HG03280 (cell line): ENCODE results near the gene TMEM151B.
A peak's percentile ranks its signal among the peaks of the same experiment; 100 is the strongest.

ENCODE experiments used
- ATAC-seq: cut with Tn5 transposase; IDR thresholded peaks from one replicate; pipeline ENCODE4 v1.9.1; 2021; ENCODE audit warnings: mild to moderate bottlenecking, moderate library complexity; ENCODE audit not compliant: unreplicated experiment

The TMEM151B gene

DNA sequence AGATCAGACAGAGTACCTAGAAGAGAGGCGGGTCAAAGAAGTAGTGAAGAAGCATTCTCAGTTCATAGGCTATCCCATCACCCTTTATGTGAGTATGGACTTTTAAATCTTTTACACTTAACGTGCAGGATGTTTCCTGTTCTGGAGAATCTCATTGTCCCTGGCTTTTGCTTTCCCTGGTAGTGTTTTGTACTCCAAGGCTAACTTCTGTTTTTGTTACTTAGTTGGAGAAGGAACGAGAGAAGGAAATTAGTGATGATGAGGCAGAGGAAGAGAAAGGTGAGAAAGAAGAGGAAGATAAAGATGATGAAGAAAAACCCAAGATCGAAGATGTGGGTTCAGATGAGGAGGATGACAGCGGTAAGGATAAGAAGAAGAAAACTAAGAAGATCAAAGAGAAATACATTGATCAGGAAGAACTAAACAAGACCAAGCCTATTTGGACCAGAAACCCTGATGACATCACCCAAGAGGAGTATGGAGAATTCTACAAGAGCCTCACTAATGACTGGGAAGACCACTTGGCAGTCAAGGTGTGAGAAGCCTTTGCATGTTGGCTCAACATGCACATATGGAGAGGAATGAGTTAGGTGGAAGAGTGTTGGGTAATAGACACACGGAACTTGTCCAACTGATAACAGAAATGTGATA, 20.1 kb upstream of the TMEM151B start:
- no peak for ATAC-seq

DNA sequence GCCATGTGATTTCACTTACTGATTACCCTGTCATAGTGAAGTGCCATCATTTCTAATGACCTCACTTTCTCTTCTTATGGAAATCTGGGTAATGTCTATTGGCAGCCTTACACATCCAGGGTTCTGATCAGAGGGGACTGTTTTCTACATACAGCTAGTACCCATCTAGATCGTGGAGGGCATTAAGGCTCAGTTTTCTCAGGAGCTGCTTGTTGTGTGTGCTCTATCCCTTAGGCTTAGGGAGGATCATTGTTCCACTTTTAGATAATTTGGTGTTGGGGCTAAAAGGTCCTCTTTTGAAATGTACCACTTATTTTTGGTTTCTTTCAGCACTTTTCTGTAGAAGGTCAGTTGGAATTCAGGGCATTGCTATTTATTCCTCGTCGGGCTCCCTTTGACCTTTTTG, 19.5 kb upstream of the TMEM151B start:
- ATAC-seq, result no peak

DNA sequence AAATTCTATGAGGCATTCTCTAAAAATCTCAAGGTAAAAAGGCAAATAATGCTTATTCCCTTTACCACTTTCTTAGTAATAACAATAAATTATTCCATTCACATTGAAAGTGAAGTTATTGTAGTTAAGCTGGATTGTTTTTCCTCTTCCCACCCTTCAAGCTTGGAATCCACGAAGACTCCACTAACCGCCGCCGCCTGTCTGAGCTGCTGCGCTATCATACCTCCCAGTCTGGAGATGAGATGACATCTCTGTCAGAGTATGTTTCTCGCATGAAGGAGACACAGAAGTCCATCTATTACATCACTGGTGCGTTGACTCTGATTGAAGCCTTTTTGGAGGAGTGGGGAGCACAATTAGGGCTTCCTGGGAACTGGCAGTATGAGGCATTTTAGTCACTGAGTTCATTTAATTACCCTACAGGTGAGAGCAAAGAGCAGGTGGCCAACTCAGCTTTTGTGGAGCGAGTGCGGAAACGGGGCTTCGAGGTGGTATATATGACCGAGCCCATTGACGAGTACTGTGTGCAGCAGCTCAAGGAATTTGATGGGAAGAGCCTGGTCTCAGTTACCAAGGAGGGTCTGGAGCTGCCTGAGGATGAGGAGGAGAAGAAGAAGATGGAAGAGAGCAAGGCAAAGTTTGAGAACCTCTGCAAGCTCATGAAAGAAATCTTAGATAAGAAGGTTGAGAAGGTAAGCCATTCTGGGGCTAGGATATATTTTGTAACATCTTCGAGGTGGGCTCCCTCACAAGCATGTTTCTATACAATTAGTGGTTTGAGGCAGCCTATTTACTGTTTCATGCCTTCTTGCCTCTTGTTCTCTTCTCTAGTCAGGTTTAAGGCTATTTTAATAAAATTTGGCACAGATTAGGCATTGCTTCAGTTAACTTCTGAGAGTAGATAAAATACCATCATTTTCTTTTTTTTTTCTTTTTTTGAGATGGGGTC, 18.4 kb upstream of the TMEM151B start:
- ATAC-seq, result no peak

DNA sequence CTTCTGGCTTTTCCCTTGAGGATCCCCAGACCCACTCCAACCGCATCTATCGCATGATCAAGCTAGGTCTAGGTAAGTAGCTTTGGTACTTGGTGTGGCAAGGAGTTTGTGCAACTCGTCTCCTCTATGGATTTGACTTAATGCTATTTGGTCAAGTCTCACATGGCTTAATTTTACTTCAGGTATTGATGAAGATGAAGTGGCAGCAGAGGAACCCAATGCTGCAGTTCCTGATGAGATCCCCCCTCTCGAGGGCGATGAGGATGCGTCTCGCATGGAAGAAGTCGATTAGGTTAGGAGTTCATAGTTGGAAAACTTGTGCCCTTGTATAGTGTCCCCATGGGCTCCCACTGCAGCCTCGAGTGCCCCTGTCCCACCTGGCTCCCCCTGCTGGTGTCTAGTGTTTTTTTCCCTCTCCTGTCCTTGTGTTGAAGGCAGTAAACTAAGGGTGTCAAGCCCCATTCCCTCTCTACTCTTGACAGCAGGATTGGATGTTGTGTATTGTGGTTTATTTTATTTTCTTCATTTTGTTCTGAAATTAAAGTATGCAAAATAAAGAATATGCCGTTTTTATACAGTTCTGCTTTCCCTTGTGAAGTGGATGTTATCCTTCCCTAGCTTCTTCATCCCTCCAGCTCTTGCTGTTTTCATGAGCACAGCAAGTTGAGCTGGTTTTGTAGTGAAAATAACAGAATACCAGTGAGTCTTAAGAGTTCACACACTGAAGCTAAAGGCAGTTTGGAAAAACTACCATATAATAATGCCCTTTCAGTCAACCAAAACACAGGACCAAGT, 16.7 kb upstream of the TMEM151B start:
- no peak for ATAC-seq

DNA sequence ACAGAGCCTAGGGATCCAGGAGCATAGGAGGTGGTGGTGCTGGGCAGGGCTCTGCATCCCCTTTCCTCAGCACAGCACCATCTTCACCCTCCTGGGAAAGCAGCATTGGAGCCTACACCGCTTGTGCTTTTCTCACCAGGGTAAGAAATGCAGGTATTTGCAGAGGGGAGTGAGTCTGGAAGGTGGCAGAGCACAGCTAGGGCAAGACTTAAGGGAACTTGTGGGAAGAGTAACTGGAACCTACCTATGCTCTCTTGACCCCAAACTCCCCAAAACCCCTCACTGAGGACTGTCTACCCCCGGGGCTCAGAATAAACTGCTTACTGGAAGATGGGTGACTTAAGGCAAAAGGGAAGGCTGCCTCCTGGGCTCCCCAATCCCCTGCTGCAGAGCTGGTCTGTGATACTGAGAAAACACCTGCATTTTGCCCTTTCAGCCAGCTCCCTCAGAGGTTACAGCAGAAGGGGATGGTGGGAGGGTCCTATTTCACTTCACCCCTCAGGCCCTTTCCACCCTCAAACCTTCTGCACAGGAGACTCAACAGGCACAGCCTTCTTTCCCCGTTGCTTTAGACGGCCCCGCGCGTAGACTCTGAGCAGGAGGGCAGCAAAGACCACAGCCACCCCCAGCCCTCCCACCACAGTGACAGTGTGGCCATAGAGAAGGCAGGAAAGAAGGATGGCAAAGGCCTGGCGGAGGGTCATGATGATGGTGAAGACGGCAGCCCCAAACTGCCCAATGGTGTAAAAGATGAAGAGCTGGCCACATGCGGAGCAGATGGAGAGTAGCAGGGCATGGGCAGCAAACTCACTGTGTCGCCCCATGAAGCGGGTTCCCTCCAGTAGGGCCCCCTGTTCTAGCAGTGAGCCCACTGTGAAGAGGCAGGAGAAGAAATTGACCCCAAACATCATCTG, 15.8 kb upstream of the TMEM151B start:
- no peak for ATAC-seq

DNA sequence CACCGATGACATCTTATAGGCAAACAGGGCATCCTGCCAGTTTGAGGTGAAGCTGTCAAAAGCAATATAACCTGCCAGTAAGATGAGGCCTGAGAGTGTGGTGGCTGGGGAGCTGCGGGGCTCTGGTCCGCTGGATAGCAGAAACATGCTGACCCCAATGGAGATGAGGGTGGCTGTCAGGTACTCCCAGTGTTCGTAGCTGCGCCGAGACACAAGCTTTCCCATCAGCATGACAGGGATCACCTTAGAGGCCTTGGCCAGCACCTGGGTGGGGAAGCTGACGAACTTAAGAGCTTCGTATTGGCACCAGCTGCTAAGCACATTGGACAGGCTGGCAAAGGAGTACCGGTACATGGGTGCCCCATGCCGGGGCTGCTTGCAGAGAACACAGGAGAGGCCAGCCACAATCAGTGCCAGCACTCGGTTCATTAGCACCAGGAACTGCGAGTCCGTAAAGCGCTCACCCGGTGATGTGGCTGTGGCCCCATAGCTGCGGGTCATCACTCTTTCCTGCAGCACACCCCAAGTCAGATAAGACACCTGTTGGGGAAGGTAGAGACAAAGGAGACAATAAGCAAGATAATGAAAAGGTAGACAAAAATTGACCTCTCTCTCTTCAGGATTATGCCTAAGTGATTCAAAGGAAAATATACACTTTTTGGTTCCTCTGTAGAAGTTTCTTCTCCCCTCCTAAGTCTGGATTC, 15.0 kb upstream of the TMEM151B start:
- ATAC-seq, result no peak

GRCh38 chr6:44255871-44256774, 14.1 kb upstream of the TMEM151B start:
- no peak for ATAC-seq

DNA sequence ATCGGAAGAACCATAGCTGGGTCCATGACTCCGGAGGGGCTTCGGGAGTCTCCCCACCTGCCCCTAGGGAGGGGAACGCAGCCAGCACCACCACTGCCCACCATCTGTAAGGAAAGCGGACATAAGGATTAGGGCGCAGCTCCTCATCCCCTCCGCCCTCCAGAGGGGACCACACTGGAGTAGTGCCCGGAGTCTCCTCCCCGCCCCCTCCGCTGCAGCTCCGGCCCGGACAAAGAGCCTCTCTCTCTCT, 13.6 kb upstream of the TMEM151B start:
- peak; percentile 1 for ATAC-seq

DNA sequence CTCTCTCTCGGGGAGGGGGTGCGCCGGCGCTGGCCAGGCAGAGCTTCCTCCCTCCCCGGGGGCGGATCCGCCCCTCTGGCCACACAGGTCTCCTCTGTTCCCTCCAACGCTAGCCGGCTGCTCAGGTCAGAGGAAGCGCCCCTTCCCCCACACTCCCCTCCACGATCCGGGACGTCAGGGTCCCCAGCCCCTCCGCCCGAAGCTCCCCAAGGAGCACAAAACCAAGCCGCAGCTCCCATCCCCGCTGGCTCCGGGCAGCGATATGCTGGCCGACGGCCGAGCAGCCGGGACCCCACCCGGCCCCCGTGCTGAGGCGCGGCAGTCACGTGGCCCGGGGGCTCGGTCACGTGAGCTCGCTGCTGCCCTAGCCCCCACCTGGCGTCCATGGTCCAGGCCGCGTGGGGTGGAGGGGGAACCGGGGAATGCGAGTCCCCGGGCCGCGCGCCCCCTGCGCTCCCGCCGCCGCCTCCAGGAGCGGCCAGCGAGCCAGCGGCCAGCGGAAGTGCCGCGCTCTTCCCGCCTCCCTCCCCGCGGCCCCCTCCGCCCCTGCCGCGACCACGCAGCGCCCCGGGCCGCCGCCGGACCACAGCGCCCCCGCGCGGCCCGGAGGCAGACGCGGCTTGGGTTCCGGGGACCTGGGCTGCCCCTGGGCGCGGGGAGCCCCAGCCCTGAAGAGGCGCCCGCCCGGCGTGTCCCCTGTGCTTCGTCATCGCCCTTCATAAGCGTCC, 13.1 kb upstream of the TMEM151B start, which contains the start of gene SLC35B2:
SLC35B2 (minus strand) TSS at position 504 of the 728 bp plus-strand sequence; CDS start at position 386, 118 bp downstream.
- ATAC-seq, result peak; percentile 58

DNA sequence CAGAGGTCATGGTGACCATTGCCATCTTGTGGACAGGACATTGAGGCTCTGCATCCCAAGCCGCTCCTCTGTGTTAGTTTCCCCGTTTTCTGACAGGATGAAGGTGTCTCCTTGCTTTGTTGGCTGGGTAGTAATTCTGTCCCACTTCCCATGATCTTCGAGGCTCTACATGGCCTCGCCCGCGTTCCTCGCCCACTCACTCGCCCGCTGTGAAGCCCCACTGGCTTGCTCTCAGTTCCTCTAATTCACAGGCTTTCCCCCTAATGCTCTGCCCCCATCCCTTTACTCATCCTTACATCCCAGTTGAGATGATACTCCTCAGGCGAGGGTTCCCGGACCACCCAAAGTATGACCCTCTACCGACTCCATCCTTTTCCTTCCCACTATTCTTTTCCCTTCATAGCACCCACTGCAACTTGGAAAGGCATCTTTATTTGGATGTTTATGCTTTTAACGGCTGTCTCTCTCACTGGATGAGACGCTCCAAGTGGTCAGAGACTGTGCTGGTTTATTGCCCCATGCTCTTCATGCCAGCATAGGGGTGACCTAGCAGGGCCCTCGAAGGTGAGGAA, 12.4 kb upstream of the TMEM151B start:
- ATAC-seq, result peak; percentile 10

DNA sequence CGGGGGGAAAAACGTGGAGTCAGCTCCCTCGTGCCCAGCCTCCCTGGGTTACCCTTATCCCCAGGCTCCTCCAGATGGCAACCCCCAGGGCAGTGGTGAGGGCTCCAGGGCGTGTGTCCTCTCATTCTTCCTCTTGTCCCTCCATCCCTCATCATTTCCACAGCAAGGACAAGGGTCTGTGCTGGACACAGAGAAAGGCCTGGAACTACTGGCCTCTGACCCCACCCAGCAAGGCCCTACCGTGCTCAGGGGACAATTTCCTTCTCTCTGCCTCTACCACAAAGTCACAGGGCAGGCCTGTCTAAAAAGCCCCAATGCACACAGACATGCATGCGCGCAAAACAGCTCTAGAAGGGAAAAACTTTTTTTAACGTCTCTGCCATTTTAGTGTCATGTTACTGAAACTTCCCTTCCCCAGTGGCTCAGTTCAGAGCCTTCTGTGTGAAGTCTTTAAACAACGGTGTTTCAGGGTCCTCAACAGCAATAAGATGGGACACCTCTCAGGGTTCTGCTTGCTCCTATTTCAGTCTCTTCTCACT, 11.9 kb upstream of the TMEM151B start:
- no peak for ATAC-seq

DNA sequence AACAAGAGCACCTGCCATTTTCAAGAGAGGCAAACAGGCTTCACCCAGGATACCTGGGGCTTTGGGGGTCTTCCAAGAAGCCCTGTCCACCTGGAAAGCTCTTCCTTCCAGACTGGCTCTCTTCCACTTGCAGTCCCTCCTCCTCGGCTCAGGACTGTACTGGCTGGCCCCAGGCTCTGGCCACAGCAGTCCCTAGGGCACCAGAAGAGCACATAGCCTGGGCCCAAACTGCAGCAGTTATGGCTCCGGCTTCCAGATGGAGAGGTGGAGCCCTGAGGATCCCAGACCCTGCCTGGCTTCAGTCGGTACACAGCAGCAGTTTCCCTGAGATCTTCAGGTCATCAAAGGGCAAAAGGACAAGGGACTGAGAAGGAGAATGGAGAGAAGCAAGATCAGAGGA, 11.3 kb upstream of the TMEM151B start:
- no peak for ATAC-seq

DNA sequence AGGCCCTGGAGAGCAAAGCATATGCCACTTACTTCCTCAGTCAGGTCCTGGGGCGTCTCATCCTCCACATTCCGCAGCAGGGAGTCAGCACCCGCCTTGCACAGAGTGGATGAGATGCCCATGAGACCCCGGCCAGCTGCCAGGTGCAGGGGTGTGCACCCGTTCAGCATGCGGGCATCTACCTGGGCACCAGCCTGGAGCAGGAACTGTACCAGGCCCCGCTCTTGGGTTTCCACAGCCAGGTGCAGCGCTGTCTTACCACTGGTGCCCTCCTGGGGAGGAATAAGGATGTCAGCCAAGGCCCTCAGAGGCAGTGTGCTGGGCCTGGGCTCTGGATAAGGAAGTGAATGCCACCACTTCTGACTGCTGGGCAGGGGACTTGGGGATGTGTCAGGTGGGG, 10.2 kb upstream of the TMEM151B start:
- no peak for ATAC-seq

GRCh38 chr6:44260451-44261297, 9.6 kb upstream of the TMEM151B start:
- ATAC-seq, result no peak

GRCh38 chr6:44261581-44261980, 8.7 kb upstream of the TMEM151B start:
- no peak for ATAC-seq

DNA sequence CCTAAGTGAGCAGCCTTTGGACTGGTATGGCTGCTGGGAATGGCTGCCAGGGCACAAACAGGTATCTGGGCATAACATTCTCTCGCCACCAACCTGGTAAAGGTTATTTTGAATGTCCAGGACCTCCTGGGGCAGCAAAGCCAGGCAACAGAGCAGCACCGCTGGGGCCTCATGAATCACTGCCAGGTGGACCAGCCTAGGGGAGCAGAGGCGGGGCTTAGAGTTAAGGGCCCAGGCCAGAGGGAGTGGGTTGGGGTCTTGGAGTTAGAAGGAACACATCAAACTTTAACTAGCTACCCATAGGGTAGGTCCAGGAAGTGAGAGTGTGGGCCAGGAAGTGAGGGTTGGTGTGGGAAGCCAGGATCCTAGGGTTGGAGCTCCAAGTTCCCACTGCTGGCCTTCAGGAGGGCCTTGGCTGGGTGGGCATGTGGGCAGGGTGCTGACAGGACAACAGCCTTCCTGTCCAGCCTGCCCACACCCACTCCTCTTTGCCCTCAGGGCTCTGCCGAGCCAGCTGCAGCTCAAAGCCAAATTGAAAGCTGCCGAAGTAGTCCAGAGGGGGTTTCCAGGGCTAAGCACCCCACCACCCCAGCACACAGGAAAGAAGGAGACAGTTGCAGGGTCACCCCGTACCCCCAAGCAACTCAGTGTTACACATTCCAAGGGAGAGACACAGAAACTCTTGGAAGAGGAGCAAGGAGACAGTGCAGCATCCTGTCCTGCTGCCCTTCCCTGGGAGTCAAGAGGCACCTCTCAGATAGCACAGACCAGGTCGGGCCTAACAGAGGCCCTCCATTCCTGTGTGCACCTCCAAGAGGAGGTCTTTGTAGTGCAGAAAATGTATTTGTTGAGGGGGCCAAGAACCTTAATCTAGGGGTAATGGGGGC, 7.5 kb upstream of the TMEM151B start:
- no peak for ATAC-seq
